Measurements from ENCODE around the gene ITGA5. TPM values are rescaled to one million over a fixed set of nuclear protein-coding genes. Genes with fewer than 3 reads are reported as not detected.

The ITGA5 gene
- total RNA-seq, 2 donors from 2014 or later, result 28.5 to 49.1 TPM

GRCh38 chr12:54460317-54460923, 41.4 kb upstream of the ITGA5 start:
- no peak for DNase-seq
- no peak overlapping the region for H3K27ac ChIP-seq
- H3K36me3 ChIP-seq (replicated peaks in 1 of 2; ENCODE audit: insufficient read depth in 1 of 2, low read depth in 2 of 2), result no peaks in the 10 kb centered on the region
- H3K9me3 ChIP-seq, result no peaks in the 10 kb centered on the region
- intact Hi-C loops (cut with DNase I), result no loop called here
- no peak for TF ChIP-seq CTCF (IDR thresholded peaks at IDR 0.05)
- no peak for TF ChIP-seq POLR2A (IDR thresholded peaks at IDR 0.05)
- ATAC-seq, result no peak
- no peaks in the 10 kb centered on the region for H3K27me3 ChIP-seq
- H3K4me1 ChIP-seq, result no peaks in the 10 kb centered on the region
- WGBS, 2 donors, result 67 to 70% methylated on average over 9 of the region's 9 CpGs
- H3K4me3 ChIP-seq, result no peak overlapping the region

- Histone ChIP-seq H3K4me3 (no peak overlapping the region), H3K9me3 (no peaks in the 10 kb centered on the region), H3K36me3 (replicated peaks in 1 of 2; ENCODE audit: insufficient read depth in 1 of 2, low read depth in 2 of 2) (no peaks in the 10 kb centered on the region), H3K27ac (no peak overlapping the region), H3K4me1 (no peaks in the 10 kb centered on the region), H3K27me3 (no peaks in the 10 kb centered on the region)
- WGBS, 2 donors, result 47 to 60% methylated on average over 2 to 3 of the region's 3 CpGs
- intact Hi-C loops (cut with DNase I), result no loop called here
- TF ChIP-seq POLR2A (IDR thresholded peaks at IDR 0.05) (no peak), CTCF (IDR thresholded peaks at IDR 0.05) (no peak)
- no peak for ATAC-seq
- no peak for DNase-seq
Measured at GRCh38 chr12:54459355-54459754, 40.3 kb upstream of the ITGA5 start.

GRCh38 chr12:54455760-54456469, 36.8 kb upstream of the ITGA5 start:
- Histone ChIP-seq H3K4me3 (no peak overlapping the region), H3K9me3 (no peaks in the 10 kb centered on the region), H3K27ac (no peak overlapping the region), H3K4me1 (no peaks in the 10 kb centered on the region), H3K36me3 (replicated peaks in 1 of 2; ENCODE audit: insufficient read depth in 1 of 2, low read depth in 2 of 2) (no peaks in the 10 kb centered on the region), H3K27me3 (no peaks in the 10 kb centered on the region)
- no peak for ATAC-seq
- intact Hi-C loops (cut with DNase I), result no loop called here
- TF ChIP-seq CTCF (IDR thresholded peaks at IDR 0.05), result no peak
- no peak for TF ChIP-seq POLR2A (IDR thresholded peaks at IDR 0.05)
- no peak for DNase-seq

GRCh38 chr12:54452628-54453027, 33.6 kb upstream of the ITGA5 start:
- no peaks in the 10 kb centered on the region for H3K9me3 ChIP-seq
- no peaks in the 10 kb centered on the region for H3K27me3 ChIP-seq
- DNase-seq, result no peak
- H3K4me1 ChIP-seq, result no peaks in the 10 kb centered on the region
- intact Hi-C loops (cut with DNase I), result no loop called here
- ATAC-seq, result no peak
- no peak for TF ChIP-seq CTCF (IDR thresholded peaks at IDR 0.05)
- TF ChIP-seq POLR2A (IDR thresholded peaks at IDR 0.05), result no peak
- no peak overlapping the region for H3K27ac ChIP-seq
- H3K4me3 ChIP-seq, result no peak overlapping the region
- H3K36me3 ChIP-seq (replicated peaks in 1 of 2; ENCODE audit: insufficient read depth in 1 of 2, low read depth in 2 of 2), result no peaks in the 10 kb centered on the region

GRCh38 chr12:54448344-54448743, 29.3 kb upstream of the ITGA5 start:
- DNase-seq (no peak), ATAC-seq (no peak)
- Histone ChIP-seq H3K36me3 (replicated peaks in 1 of 2; ENCODE audit: insufficient read depth in 1 of 2, low read depth in 2 of 2) (no peaks in the 10 kb centered on the region), H3K4me3 (no peak overlapping the region), H3K27me3 (no peaks in the 10 kb centered on the region), H3K9me3 (no peaks in the 10 kb centered on the region), H3K27ac (no peak overlapping the region), H3K4me1 (no peaks in the 10 kb centered on the region)
- TF ChIP-seq CTCF (IDR thresholded peaks at IDR 0.05) (no peak), POLR2A (IDR thresholded peaks at IDR 0.05) (no peak)
- WGBS, 2 donors, result 77 to 80% methylated on average over 4 of the region's 4 CpGs
- intact Hi-C loops (cut with DNase I), result no loop called here

Data from body of pancreas (tissue), 4 donors.